Breast epithelium (tissue), 3 donors: ENCODE measurements around the gene ZFPL1.
A peak's percentile ranks its signal among the peaks of the same experiment; 100 is the strongest.

ENCODE experiments used
- POLR2AphosphoS5 ChIP-seq, 3 donors: sonication (generic); formaldehyde crosslinking; IDR thresholded peaks; one replicate each; pipeline ENCODE4 v1.6.1; 2017; ENCODE audit warnings: antibody characterized with exemption in 3 of 3
- TF ChIP-seq, protein P1 (sequence below), 3 donors: fragments of 450-650 bp; IDR thresholded peaks; one replicate each; pipeline ENCODE4 v1.5.1; 2016 to 2017; ENCODE audit warnings: antibody characterized with exemption in 3 of 3, mild to moderate bottlenecking in 3 of 3, moderate library complexity in 3 of 3

DNA sequence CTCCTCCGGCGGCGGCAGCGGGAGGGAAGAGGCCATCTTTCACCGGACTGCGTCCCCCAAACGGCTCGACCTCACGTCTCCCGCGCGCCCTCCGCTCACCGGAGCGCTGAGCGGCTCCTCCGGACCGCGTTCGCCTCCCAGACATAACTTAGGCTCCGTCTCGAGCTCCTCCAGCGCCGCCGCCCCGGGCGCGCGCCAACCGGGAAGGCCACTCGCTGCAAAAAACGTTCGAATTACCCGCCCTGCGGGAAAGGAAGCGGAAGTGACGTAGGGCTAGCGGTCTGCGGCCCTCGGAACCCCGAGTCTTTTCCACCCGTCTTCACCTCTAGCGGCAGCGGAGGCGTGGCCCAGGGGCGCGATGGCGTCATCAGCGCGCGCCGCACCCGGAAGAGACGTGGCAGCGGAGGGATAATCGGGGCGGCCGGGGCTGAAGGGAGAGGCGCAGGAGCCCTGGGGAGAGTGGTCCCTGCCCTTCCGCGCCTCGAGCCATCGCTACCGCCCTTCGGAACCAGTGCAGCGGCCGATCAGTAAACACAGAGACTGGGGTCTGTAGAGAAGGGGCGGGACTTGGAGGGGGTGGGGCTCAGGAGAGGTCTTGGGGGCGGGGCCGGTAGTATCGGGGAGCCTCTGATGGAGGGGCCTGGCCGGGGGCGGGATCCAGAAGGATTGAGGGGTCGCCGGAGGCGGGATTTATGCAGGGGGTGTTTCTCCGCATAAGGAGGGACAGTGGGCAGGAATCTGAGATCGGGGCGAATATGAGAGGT is at the start of gene ZFPL1, which contains the start of gene CDCA5:
- peak; percentile 98 to 99 (median 98) for TF ChIP-seq POLR2AphosphoS5 (IDR thresholded peaks at IDR 0.05)
- TF ChIP-seq, protein P1, sequence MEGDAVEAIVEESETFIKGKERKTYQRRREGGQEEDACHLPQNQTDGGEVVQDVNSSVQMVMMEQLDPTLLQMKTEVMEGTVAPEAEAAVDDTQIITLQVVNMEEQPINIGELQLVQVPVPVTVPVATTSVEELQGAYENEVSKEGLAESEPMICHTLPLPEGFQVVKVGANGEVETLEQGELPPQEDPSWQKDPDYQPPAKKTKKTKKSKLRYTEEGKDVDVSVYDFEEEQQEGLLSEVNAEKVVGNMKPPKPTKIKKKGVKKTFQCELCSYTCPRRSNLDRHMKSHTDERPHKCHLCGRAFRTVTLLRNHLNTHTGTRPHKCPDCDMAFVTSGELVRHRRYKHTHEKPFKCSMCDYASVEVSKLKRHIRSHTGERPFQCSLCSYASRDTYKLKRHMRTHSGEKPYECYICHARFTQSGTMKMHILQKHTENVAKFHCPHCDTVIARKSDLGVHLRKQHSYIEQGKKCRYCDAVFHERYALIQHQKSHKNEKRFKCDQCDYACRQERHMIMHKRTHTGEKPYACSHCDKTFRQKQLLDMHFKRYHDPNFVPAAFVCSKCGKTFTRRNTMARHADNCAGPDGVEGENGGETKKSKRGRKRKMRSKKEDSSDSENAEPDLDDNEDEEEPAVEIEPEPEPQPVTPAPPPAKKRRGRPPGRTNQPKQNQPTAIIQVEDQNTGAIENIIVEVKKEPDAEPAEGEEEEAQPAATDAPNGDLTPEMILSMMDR (IDR thresholded peaks at IDR 0.05): peak in 1 of 3 donors; percentile 10
